Upper lobe of left lung (tissue), 4 donors: ENCODE results near the gene DNAJC5G.
"Not testable (repeated sequence)": the region's sequence is repeated elsewhere in the genome, so short reads cannot be mapped to it uniquely, and the experiment has no call there.

Source experiments
- CTCF ChIP-seq, 6 experiments: fragments of 450-650 bp in 4 of 6; fragments of 200-600 bp in 2 of 6; sonication (generic) in 2 of 6; IDR thresholded peaks; one replicate each; pipeline ENCODE4 v1.5.1; 2016 to 2019; ENCODE audit warnings: antibody characterized with exemption in 6 of 6
- POLR2A ChIP-seq, 4 donors: fragments of 450-650 bp; IDR thresholded peaks; one replicate each; pipeline ENCODE4 v1.5.1; 2016 to 2017; ENCODE audit warnings: antibody characterized with exemption in 4 of 4, mild to moderate bottlenecking in 2 of 4

DNA sequence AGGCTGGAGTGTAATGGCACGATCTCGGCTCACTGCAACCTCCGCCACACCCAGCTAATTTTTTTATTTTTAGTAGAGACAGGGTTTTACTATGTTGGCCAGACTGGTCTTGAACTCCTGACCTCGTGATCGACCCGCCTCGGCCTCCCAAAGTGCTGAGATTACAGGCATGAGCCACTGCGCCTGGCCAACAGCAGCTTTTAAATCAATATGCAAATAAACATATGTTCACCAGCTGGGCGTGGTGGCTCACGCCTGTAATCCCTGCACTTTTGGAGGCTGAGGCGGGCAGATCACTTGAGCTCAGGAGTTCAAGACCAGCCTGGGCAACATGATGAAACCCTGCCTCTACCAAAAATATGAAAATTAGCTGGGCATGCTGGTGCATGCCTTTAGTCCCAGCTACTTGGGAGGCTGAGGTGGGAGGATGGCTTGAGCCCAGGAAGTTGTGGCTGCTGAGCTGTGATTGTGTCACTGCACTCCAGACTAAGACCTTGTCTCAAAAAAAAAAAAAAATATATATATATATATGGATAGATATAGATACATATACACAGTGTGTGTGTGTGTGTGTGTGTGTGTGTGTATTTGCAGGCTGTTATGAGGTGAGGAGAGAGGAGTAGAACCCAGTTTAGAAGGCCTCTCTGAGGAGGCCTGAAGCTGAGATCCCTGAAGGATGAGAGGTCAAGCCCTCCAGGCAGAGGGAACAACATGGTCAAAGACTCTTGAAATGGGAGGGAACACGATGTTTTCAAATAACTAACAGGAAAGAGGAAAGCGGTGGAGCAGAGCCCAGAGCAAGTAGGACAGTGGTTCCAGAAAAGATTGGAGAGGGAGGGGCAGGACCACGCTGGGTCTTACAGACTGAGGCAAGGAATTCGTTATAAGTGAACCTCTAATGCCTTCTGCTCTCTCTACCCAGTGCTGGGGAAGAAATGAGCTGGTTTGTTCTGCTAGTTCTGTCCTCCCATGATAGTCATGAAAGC lies 2.4 kb upstream of the DNAJC5G start:
- not testable (repeated sequence) for TF ChIP-seq POLR2A, CTCF (IDR thresholded peaks at IDR 0.05)
